ENCODE data around the gene GATAD2A.
"Not testable (repeated sequence)": the region's sequence is repeated elsewhere in the genome, so short reads cannot be mapped to it uniquely, and the experiment has no call there.

The GATAD2A gene

DNA sequence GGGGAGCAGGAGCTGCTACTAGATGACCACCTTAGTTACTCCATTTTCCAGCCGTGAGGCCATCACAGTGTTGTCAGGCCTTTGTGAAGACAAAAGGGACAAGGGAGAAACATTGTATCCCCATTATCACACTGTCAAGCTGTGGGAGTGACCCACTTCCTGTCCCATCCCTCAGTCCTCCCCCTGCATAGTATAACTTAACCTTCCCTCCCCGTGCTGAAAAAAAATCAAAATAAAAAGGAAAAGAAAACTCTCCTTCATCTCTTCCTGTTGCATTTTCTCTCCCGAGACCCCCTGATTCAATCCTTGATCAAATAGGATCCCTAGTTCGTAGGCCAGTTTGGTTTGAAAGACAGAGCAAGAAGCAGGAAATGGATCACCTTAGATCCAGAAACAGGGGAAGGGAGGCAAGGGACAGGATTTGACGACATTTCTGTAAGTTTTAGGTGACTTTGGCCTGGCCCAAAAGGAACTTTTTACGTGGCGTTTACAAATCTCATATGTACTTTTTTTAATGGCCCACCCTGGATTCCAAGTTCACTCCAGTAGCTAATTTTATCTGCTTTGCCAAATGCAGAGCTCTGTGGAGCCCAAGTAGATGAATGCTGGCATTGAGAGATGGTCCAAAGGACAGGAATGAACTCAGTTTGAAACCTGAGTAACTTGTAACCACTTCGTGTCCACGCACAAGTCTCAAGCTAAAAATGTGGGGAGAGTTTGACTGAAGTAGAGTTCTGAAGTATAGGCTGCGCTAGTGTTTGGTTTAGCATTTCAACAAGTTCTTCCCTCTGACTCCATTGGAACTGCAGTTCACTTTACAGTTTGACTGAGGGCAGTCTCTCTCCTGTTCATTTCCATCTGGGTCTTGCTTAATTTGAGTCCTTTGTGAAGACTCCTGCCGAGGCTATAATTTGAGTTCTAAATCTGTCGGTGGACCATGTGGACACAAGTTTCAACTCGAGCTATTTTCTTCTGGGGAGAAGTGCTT is 16.6 kb upstream of the GATAD2A start:
- DNase-seq: no peak

DNA sequence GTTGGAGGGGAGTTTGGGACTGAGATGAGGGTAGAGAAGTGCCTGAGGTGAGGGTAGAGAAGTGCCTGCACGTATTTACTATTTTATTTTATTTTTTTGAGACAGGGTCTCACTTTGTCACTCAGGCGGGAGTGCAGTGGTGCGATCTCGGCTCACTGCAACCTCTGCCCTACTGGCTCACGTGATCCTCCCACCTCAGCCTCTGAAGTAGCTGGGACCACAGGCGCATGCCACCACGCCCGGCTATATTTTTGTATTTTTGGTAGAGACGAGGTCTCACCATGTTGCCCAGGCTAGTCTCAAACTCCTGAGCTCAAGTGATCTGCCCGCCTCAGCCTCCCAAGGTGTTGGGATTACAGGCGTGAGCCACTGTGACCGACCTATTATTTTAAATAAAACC is 15.8 kb upstream of the GATAD2A start:
- not testable (repeated sequence) for DNase-seq

DNA sequence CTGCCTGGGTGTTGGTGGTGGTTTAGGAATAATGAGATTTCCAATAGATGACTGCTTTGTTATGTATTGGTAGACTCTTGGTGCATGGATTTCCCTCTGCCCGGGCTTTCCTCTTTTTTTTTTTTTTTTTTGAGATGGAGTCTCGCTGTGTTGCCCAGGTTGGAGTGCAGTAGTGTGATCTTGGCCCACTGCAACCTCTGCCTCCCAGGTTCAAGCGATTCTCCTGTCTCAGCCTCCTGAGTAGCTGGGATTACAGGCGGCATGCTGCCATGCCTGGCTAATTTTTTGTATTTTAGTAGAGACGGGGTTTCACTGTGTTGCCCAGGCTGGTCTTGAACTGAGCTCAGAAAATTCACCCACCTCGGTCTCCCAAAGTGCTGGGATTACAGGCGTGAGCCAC is 11.1 kb upstream of the GATAD2A start:
- not testable (repeated sequence) for DNase-seq

DNA sequence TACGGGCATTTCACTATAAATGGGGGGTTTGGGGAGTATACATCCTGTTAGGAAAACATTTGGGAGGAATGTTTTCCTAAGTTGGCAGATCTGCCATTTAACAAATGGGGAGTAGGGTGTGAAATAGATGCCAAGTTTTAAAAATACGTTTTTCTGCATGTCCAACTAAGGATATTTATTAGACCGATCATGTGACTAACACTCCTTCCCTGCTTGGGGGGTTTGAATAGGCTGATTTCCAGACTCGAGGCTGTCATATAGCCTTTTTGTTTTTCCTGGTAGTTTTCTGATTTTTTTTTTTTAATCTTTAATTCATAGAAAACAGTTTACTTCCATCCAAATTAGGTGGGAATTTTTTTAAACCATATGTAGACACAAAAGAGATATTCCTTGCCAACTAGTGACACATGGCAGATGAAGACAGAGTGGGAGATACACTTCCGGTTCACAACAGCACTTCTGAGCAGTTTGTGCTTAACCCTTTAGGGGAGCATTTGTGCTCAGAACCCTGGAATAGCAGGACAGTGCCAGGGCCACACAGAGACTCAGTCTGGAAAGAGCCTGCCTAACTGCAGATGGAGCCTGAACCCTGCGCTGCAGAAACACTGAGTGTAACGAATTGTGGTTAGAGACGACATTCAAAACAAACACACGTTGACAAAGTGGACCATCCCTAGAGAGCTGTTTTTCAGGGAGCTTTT is 5.6 kb upstream of the GATAD2A start:
- no peak for DNase-seq

DNA sequence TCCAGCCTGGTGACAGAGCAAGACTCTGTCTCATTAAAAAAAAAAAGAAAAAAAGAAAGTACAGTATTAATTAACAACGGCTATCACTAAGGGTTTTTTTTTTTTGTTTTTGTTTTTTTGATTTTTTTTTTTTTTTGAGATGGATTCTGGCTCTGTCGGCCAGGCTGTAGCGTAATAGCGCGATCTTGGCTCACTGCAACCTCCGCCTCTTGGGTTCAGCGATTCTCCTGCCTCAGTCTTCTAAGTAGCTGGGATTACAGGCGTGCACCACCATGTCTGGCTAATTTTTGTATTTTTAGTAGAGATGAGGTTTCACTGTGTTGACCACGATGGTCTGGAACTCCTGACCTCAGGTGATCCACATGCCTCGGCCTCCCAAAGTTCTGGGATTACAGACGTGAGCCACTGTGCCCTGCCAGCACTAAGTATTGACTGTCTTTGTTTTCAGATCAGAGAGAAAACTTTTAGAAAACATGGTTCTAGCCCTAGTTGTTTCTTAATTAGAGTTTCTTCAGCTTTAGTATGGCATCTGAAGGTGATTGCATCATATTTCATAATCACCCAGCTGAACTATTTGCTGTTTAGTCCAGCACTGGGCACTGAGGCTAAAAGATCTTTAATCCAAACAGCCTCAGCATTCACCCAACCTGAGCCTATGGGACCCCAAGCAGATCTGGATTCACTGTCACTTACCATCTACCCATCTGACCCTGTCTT is 2.7 kb upstream of the GATAD2A start:
- no peak for DNase-seq

DNA sequence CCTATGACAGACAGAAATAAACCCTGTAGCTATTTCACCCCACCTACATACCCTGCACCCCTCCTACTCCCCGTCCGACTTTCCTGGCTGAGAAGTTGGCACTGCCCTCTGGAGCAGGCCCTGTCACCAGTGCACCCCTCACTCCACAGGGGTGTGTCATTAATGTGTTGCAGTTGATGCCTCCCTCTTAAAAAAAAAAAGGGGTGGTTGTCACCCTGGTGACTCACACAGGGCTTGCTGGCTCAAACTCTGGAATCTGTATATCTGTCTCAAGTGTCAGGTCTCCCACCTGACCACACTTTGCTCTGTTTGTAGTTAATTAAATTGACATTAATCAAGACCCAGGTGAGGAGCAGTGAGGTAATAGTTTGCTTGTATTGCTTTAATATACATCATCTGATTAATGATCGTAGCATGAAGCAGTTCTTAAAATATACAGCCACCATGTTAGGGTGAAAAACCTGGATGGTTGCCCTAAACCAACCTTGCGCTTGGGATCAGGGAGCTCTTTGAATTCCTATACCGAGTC is 2.0 kb upstream of the GATAD2A start:
- DNase-seq: no peak

DNA sequence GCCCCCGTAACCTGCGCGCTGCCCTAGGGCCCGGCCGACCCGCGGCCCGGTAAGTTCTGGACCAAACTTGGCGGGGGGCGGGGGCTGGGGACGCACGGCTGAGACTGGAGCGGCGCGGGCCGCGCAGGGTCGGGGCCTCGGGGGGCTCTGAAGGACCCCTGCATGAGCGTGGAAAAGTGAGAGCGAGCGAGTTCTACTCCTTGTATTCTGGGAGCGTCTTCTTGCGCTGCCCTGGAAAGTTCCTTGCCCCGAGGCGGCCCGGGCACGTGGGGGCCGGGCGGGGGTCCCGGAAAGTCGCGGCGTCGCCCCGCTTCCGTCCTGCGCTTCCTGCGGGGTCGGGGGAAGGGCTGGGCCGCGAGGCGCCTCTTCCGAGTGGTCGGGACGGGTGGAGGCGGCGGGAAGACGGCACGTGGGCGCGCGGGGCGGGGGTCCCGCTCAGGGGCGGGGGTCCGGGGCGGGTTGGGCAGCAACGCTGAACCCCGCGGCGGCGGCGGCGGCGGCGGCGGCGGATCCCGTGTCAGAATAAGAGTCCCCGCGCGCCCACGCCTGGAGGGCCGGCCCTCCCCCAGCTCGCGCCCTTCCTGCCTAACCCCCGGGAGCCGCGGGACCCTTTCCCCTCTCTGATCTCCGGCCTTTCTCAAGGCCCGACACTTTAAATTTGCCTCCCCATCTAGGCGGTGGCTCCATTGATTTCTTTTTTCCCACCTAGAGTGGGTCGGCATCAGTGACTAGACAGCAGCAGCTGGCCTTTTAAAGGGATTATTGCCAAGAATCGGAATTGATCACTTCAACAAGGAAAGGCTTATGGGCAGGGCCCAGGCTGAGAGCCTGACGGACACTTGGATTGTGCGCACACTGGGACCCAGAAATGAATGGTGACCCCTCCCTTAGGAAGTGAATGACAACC is 749 bp downstream of the GATAD2A start:
- peak; percentile 66 for DNase-seq

DNA sequence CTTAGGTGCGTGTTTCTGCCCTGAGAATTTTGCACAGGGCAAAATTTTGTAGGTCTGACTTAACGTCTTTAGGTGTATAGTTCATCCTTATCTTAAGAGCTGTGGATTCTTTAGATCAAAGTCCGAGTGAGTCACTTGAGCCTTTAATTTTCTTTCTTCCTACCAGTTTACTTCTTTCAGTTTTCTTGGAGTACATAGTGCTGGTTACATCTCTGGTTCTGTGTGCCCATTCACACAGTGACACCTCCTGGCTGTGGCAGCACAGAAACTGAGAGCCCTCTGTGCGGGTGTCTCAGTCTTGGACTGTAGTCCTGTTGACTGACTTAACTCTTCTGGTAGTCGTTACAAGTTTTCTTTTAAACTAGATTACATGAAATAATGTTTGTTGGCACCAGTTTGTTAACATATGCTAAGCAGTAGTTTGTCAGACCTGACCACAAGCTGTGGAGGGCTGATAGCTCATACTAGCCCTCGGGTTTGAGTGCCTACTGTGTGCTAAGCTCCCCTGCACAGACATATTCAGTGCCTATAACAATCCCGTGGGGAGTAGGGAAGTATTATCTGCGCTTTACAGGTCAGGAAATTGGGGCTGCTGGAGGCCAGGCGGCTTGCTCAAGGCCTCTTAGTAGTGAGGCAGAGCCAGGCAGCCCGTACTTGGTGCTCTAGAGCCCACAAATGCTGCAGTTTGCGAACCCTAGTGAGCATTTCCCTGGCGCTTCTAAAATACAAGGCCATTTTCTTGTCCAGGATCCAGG is 1.6 kb downstream of the GATAD2A start:
- DNase-seq: peak; percentile 54

DNA sequence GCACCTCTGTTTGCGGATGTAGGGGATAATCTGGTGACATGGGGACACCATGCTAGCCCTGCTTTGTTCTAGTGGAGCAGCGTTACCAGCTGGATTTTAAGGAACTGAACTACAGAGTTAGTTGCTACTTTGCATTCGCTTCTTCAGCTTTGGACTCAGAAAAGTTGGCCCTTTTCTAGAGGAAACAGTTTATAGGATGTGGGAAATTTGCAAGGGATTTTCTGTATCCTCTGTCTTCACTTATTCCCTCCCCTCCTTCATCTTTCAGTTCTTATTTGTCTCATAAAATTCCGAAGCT is 2.1 kb downstream of the GATAD2A start:
- DNase-seq: no peak

DNA sequence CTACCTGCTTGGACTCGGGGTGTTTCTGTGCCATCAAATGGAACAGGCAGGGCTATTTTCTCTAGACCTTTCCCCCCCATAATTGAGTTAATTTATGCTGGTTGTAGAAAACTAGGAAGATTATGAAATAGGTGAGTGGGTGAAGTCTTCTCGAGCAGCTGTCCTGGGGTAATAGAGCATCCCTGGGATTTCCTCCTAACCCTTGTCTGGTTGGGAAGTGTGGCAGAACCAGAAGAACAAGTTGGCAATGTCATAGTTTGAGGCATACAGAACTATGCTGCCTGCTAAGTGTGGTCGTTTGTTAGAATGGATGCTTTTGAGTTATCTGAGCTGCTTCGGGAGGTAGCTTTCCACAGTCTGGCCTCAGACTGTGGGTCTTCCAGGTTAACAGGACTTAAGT is 3.7 kb downstream of the GATAD2A start:
- DNase-seq: no peak

DNA sequence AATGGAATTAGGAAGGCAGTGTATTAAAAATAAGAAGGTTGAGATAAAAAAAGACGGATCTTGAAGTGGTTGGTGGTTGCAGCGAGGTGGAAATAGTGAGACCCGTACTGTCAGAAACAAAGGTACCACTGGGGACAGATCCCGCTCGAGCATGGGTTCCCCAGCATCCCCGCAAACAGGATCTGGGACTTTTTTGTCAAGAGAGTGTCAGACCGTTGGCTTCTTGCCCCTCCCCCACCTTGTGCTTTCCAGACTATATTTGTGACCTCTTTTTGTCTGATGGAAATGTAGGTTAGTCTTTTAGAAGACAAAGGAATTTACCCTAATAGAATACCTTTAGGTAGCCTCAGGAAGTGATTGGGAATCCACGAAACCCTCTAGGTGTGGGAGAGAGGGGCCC is 4.2 kb downstream of the GATAD2A start:
- DNase-seq: no peak

DNA sequence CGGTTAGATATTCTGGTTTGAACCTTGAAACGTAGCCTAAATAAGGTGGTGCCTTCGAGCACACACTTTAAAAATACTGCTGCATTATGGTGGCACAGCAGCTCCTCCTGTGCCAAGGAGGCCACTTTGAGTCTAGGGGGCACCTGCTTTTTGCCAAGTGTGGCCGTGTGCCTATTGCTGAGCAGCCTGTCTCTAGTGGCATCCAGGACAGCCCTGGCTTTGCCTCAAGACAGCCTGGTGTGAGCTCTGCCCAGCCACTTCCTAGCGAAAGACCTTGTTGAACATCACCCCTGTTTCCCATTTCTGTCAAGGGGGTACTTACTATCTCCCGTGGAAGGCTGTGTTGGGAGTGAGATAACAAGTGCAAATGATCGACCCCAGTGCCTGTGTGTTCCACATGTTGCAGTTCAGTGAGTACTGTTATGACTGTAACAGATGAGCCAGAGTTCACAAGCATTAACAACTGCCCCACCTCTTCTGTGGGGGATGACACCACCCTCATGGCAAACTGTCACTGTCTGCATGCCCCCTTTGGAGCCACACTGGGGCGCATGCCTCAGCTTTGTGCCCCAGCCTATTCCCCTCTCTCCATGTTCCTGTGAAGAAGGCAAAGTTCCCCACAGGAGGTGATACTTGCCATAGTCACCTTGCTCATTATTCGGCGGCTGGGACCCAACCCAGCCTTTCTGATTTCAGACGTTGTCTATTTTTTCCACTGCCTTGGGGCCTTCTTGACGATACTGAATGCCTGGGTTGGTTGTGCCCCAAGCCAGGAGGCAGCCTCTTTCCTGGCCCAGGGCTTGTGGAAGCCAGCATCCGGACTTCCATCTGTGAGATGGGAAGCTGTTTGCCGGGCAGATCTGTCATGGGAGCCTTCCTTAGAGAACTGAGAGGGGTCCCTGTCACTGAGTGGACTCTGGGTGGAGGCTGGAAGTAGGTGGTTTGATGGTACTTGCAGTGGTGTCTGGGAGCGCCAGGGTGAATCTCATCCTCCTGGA is 5.4 kb downstream of the GATAD2A start:
- DNase-seq: peak; percentile 32

DNA sequence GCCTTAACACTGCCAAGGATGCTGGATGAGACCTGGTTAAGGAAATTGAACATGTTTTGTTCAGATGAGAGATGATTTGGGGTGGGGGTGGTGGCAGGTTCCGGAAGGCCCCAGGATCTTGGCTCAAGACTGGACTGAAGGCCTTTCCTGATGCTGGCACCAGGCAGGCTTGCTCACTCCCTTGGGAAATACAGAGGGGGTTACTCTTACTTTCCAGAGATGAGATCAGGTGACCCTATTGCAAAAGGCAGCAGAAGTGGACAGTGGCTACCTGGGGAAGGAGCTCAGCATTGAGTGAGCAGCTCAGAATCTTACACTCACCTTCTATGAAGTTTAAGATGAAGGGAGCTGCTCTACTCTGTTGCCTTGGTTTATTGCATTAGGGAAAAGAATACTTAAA is 10.8 kb downstream of the GATAD2A start:
- DNase-seq: no peak

DNA sequence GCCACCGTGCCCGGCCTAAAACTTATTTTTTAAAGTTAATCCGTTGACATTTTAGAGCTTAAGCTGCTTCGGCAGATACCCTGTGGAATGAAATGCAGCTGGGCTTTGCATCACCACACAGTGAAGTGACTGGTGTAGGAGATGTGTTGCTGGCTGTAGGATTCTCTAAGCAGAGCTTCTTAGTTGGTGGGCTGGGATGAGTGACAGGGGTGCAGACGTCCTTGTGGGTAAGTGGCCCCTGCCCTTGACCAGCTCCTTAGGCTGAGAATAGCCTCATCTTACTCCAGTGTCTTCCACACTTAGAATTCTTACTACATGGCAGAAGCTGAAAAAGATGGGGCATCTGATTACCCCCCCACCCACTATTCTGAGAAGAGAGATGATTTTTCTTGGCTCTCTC is 11.6 kb downstream of the GATAD2A start:
- no peak for DNase-seq

DNA sequence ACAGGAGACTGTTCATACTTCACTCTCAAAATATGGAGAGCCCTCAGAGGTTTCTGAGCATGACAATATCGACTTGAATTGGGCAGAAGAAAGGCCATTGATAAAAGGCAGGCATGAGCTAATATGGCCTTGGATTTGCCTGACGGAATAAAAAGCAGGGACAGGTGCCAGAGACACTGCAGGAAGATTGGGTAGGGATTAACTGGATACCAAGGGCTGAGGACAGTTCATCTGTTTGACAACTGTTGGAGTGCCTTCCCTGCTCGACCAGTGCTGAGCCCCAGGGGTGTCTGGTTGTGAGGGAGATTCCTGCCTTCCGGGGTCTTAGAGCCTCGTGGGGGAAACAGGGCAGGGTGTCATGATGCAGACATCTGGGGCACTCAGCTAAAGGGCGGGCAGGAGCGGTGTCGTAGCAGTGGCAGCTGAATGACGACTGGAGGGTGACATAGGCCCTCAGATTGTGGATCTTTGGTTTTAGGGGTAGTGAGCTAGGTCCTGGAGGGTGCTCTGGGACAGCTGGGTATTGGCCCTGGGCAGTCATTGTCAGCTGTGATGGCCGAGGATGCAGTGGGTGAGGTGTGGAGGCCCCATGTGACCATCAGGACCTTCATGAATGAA is 12.3 kb downstream of the GATAD2A start:
- no peak for DNase-seq

DNA sequence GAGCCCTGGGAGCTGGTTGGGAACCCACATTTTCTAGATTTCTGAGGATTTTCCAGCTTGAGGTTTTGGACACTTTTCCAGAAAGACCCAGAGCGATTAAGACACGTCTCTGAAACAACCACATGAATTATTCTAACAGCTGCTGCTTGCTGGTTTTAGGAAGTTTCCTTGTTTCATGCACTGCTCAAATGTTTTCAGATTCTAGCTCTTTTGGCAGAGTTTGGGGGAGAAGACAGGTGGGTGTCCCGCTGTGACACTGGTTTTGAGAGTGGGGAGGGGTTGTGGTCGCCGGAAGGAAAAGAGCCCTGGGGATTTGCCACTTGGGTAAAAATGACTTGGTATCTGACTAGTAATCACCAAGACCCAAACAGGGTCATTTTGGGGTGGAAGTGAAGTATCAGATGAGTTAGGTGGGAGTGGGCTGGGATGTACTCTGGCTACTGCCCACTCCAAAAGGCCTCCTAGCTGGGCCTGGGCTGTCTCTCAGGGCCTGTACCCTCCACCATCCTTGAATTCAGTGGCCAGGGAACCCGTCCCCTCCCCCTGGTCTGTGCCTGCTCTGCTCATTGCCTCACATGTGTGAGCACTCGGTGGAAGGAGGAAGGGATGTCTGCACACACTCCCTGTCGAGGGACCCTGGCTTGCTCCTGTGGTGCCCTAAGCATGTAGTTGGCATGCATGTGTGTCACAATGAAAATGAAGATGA is 13.2 kb downstream of the GATAD2A start:
- DNase-seq: no peak

DNA sequence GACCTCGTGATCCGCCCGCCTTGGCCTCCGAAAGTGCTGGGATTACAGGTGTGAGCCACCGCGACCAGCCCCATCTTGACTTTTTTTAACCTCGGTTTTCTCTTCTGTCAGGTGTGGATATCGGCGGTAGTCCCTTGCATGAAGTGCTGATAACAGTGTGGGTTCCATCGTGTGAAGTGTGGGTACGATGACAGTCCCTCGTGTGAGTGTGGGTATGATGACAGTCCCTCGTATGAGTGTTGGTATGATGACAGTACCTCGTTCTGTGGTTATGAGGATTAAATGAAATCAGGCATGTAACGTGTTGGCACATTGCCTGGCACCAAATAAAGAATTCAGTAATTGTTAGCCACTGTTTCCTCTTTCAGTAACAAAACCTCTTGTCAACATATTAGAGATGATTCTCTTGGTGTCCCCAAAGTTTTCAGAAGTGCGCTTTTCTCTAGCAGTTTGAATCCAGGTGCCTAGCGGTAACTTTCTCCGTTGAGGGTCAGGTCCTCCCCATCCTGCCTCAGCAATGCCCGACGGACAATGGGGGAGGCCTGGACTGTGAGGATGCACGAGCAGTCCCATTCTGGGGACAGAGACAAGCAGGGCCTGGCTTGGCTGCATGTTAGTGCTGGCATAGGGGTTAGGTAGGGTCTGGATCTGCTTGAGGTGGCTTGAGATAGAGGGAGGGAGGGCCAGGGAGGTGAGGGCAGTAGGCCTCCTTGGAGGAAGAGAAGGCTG is 15.3 kb downstream of the GATAD2A start:
- DNase-seq: no peak

DNA sequence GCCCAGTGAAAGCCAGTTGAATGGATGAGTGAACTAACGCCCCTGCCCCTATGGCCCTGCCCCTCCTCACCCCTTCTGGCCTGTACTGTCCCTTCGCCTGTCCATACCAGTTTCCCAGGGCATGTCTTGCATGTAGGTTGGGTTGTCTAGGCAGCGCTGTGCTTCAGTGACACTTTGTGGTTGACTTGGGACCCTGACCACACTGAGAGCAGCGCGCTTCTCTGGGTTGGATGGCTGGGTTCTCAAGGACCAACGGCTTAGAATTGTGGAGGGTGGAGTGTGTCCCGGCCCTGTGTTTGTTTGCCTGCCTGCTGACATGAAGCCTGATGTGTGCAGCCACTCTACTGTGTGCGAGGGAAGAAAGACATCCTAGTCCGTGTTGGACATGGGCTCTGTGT is 15.8 kb downstream of the GATAD2A start:
- no peak for DNase-seq
